Activated T-cell treated with anti-CD3 and anti-CD28 coated beads, Interleukin-2, amount 50 U/mL, for 4 hours (primary cell): Measurements from ENCODE around the gene DDX21. TPM values are rescaled to one million over a fixed set of nuclear protein-coding genes. Genes with fewer than 3 reads are reported as not detected.
"Not testable (repeated sequence)": the region's sequence is repeated elsewhere in the genome, so short reads cannot be mapped to it uniquely, and the experiment has no call there.

Source experiments
- ATAC-seq, 2 donors: fragments of 200-7000 bp; cut with Tn5 transposase; one replicate each; pipeline ENCODE4 v1.10.0; 2021
- DNase-seq: peaks from one replicate; pipeline ENCODE4 v3.0.0-alpha.2; 2020
- H3K27me3 Mint-ChIP-seq: one replicate; pipeline ENCODE4 v1.8.0; 2021; ENCODE audit warnings: low read depth, mixed read lengths
- H3K36me3 Mint-ChIP-seq: one replicate; pipeline ENCODE4 v1.8.0; 2022; ENCODE audit warnings: mixed read lengths; ENCODE audit not compliant: insufficient read depth
- H3K4me1 Mint-ChIP-seq: one replicate; pipeline ENCODE4 v1.8.0; 2021; ENCODE audit warnings: low read depth, mixed read lengths
- H3K4me3 Mint-ChIP-seq: one replicate; pipeline ENCODE4 v1.8.0; 2021; ENCODE audit warnings: mild to moderate bottlenecking, moderate library complexity, mixed read lengths
- H3K9me3 Mint-ChIP-seq: one replicate; pipeline ENCODE4 v1.8.0; 2021; ENCODE audit warnings: mixed read lengths
- total RNA-seq, 3 donors: library from RNA; stranded (reverse); gene quantifications; one replicate each; pipeline ENCODE4 v1.2.1, GENCODE V29; 2021

DDX21 gene
- total RNA-seq = 100 to 1,000 TPM; 443 to 481 (median 460) TPM

GRCh38 chr10:68955832-68956532 lies at the start of gene DDX21:
Gene DDX21, plus strand, starts transcription at chr10:68956170. Its CDS starts 56 bp downstream, at chr10:68956226.
- Mint-ChIP-seq H3K4me3 (peak within 1 kb of the TSS; percentile 100), H3K4me1 (peaks cover 27% of the 10 kb centered on the region), H3K36me3 (peaks cover 34% of the 10 kb centered on the region), H3K9me3 (no peaks in the 10 kb centered on the region), H3K27me3 (no peaks in the 10 kb centered on the region)
- DNase-seq (peak; percentile 85), ATAC-seq (peak; percentile 88 to 91)

GRCh38 chr10:68924593-68924992 lies 31.4 kb upstream of the DDX21 start:
- no peak for ATAC-seq
- Mint-ChIP-seq H3K27me3 (no peaks in the 10 kb centered on the region), H3K4me3 (no peak overlapping the region), H3K9me3 (no peaks in the 10 kb centered on the region), H3K36me3 (peaks cover 17% of the 10 kb centered on the region), H3K4me1 (peaks cover 9% of the 10 kb centered on the region)
- no peak for DNase-seq

- no peaks in the 10 kb centered on the region for H3K27me3 Mint-ChIP-seq
- ATAC-seq (no peak), DNase-seq (no peak)
- no peaks in the 10 kb centered on the region for H3K9me3 Mint-ChIP-seq
- H3K4me1 Mint-ChIP-seq = peaks cover 9% of the 10 kb centered on the region
- H3K36me3 Mint-ChIP-seq = peaks cover 20% of the 10 kb centered on the region
- H3K4me3 Mint-ChIP-seq = no peak overlapping the region
Observed at GRCh38 chr10:68925489-68925888, 30.5 kb upstream of the DDX21 start.

- not testable (repeated sequence) for DNase-seq, H3K27me3 Mint-ChIP-seq, ATAC-seq, H3K4me1 Mint-ChIP-seq, H3K9me3 Mint-ChIP-seq, H3K4me3 Mint-ChIP-seq
- peaks cover 27% of the 10 kb centered on the region for H3K36me3 Mint-ChIP-seq
Observed at GRCh38 chr10:68929157-68929556, 26.8 kb upstream of the DDX21 start.

GRCh38 chr10:68929888-68930287 lies 26.1 kb upstream of the DDX21 start:
- not testable (repeated sequence) for ATAC-seq

GRCh38 chr10:68932860-68933259 lies 23.1 kb upstream of the DDX21 start:
- H3K9me3 Mint-ChIP-seq, H3K4me3 Mint-ChIP-seq, ATAC-seq, H3K27me3 Mint-ChIP-seq, H3K4me1 Mint-ChIP-seq, DNase-seq: not testable (repeated sequence)
- peaks cover 33% of the 10 kb centered on the region for H3K36me3 Mint-ChIP-seq

More at GRCh38 chr10:68929888-68930287, 26.1 kb upstream of the DDX21 start:
- not testable (repeated sequence) for H3K9me3 Mint-ChIP-seq, DNase-seq, H3K27me3 Mint-ChIP-seq, H3K4me1 Mint-ChIP-seq, H3K4me3 Mint-ChIP-seq
- peaks cover 23% of the 10 kb centered on the region for H3K36me3 Mint-ChIP-seq

- Mint-ChIP-seq H3K36me3 (peaks cover 42% of the 10 kb centered on the region), H3K4me3 (no peak overlapping the region), H3K4me1 (peaks cover 1% of the 10 kb centered on the region), H3K27me3 (no peaks in the 10 kb centered on the region), H3K9me3 (no peaks in the 10 kb centered on the region)
- DNase-seq = no peak
- ATAC-seq = peak in 1 of 2 donors; percentile 55
Observed at GRCh38 chr10:68934994-68935393, 21.0 kb upstream of the DDX21 start.

GRCh38 chr10:68938117-68938516 lies 17.9 kb upstream of the DDX21 start:
- peaks cover 30% of the 10 kb centered on the region for H3K36me3 Mint-ChIP-seq
- H3K27me3 Mint-ChIP-seq = no peaks in the 10 kb centered on the region
- H3K9me3 Mint-ChIP-seq = no peaks in the 10 kb centered on the region
- DNase-seq = no peak
- ATAC-seq = no peak
- H3K4me1 Mint-ChIP-seq = peaks cover 1% of the 10 kb centered on the region
- H3K4me3 Mint-ChIP-seq = no peak overlapping the region

- no peak for ATAC-seq
Observed at GRCh38 chr10:68938884-68939283, 17.1 kb upstream of the DDX21 start.

GRCh38 chr10:68940917-68941316 lies 15.1 kb upstream of the DDX21 start:
- H3K36me3 Mint-ChIP-seq = peaks cover 25% of the 10 kb centered on the region
- ATAC-seq, H3K4me3 Mint-ChIP-seq, H3K27me3 Mint-ChIP-seq, H3K4me1 Mint-ChIP-seq, DNase-seq, H3K9me3 Mint-ChIP-seq: not testable (repeated sequence)

More at GRCh38 chr10:68938884-68939283, 17.1 kb upstream of the DDX21 start:
- Mint-ChIP-seq H3K4me1 (peaks cover 1% of the 10 kb centered on the region), H3K27me3 (no peaks in the 10 kb centered on the region), H3K9me3 (no peaks in the 10 kb centered on the region), H3K36me3 (peaks cover 30% of the 10 kb centered on the region), H3K4me3 (no peak overlapping the region)
- DNase-seq = no peak

- Mint-ChIP-seq H3K4me3 (no peak overlapping the region), H3K4me1 (peaks cover 4% of the 10 kb centered on the region), H3K27me3 (no peaks in the 10 kb centered on the region), H3K36me3 (peaks cover 17% of the 10 kb centered on the region), H3K9me3 (no peaks in the 10 kb centered on the region)
- no peak for DNase-seq
- no peak for ATAC-seq
Observed at GRCh38 chr10:68950598-68950997, 5.4 kb upstream of the DDX21 start.

- Mint-ChIP-seq H3K4me3 (peak overlapping the region; percentile 67), H3K9me3 (no peaks in the 10 kb centered on the region), H3K36me3 (peaks cover 28% of the 10 kb centered on the region), H3K27me3 (no peaks in the 10 kb centered on the region), H3K4me1 (peaks cover 24% of the 10 kb centered on the region)
- DNase-seq (no peak), ATAC-seq (no peak)
Observed at GRCh38 chr10:68954904-68955303, 1.1 kb upstream of the DDX21 start.

- H3K27me3 Mint-ChIP-seq = no peaks in the 10 kb centered on the region
- peaks cover 27% of the 10 kb centered on the region for H3K4me1 Mint-ChIP-seq
- DNase-seq (no peak), ATAC-seq (peak; percentile 25 to 34)
- peaks cover 31% of the 10 kb centered on the region for H3K36me3 Mint-ChIP-seq
- H3K4me3 Mint-ChIP-seq = peak overlapping the region; percentile 100
- H3K9me3 Mint-ChIP-seq = no peaks in the 10 kb centered on the region
Observed at GRCh38 chr10:68955355-68955831, 577 bp upstream of the DDX21 start.

- ATAC-seq (no peak), DNase-seq (no peak)
- Mint-ChIP-seq H3K9me3 (no peaks in the 10 kb centered on the region), H3K27me3 (no peaks in the 10 kb centered on the region), H3K4me3 (peak overlapping the region; percentile 100), H3K4me1 (peaks cover 36% of the 10 kb centered on the region), H3K36me3 (peaks cover 43% of the 10 kb centered on the region)
Observed at GRCh38 chr10:68957284-68957615, 1.3 kb downstream of the DDX21 start.

- Mint-ChIP-seq H3K4me1 (peaks cover 37% of the 10 kb centered on the region), H3K4me3 (peak overlapping the region; percentile 100), H3K36me3 (peaks cover 47% of the 10 kb centered on the region), H3K9me3 (no peaks in the 10 kb centered on the region), H3K27me3 (no peaks in the 10 kb centered on the region)
- DNase-seq (no peak), ATAC-seq (no peak)
Observed at GRCh38 chr10:68957654-68958053, 1.7 kb downstream of the DDX21 start.
